Right kidney (tissue), 1 donor: ENCODE measurements around the gene B9D1.

Experiments
- DNase-seq: peaks from one replicate; pipeline ENCODE4 v3.0.0-alpha.2; 2016

The B9D1 gene

GRCh38 chr17:19319771-19320505 lies 42.6 kb downstream of the B9D1 start:
- DNase-seq = no peak

GRCh38 chr17:19318611-19319010 lies 43.9 kb downstream of the B9D1 start:
- no peak for DNase-seq

- peak; percentile 77 for DNase-seq
Measured at GRCh38 chr17:19317359-19318095, 45.0 kb downstream of the B9D1 start.

- peak; percentile 77 for DNase-seq
Measured at GRCh38 chr17:19316761-19317358, 45.7 kb downstream of the B9D1 start.

- DNase-seq = no peak
Measured at GRCh38 chr17:19315104-19315503, 47.4 kb downstream of the B9D1 start.

GRCh38 chr17:19313746-19314651 lies 48.5 kb downstream of the B9D1 start:
- no peak for DNase-seq

- no peak for DNase-seq
Measured at GRCh38 chr17:19313066-19313745, 49.3 kb downstream of the B9D1 start.

- DNase-seq = no peak
Measured at GRCh38 chr17:19312406-19312805, 50.1 kb downstream of the B9D1 start.

GRCh38 chr17:19311421-19312215 lies 50.9 kb downstream of the B9D1 start:
- DNase-seq = no peak

GRCh38 chr17:19311016-19311415 lies 51.5 kb downstream of the B9D1 start:
- no peak for DNase-seq

- no peak for DNase-seq
Measured at GRCh38 chr17:19310151-19310550, 52.4 kb downstream of the B9D1 start.

- DNase-seq = no peak
Measured at GRCh38 chr17:19309701-19310100, 52.8 kb downstream of the B9D1 start.

- no peak for DNase-seq
Measured at GRCh38 chr17:19308398-19308797, 54.1 kb downstream of the B9D1 start.

- no peak for DNase-seq
Measured at GRCh38 chr17:19307521-19307920, 55.0 kb downstream of the B9D1 start.

- DNase-seq = no peak
Measured at GRCh38 chr17:19306160-19307111, 56.1 kb downstream of the B9D1 start.

GRCh38 chr17:19305761-19306159 lies 56.8 kb downstream of the B9D1 start:
- no peak for DNase-seq

- DNase-seq = no peak
Measured at GRCh38 chr17:19305256-19305655, 57.3 kb downstream of the B9D1 start.

GRCh38 chr17:19304751-19305150 lies 57.8 kb downstream of the B9D1 start:
- no peak for DNase-seq

- DNase-seq = no peak
Measured at GRCh38 chr17:19304209-19304608, 58.3 kb downstream of the B9D1 start.

- DNase-seq = no peak
Measured at GRCh38 chr17:19303367-19303776, 59.2 kb downstream of the B9D1 start.
